Measurements from ENCODE around the gene ATF6B. TPM values are rescaled to one million over a fixed set of nuclear protein-coding genes. Genes with fewer than 3 reads are reported as not detected.

The ATF6B gene
- total and polyA plus RNA-seq, 2 of the 8 experiments (the other 6 are each of a cell fraction or from before 2014, with no cell fraction given), result 38.1 to 42.2 TPM

DNA sequence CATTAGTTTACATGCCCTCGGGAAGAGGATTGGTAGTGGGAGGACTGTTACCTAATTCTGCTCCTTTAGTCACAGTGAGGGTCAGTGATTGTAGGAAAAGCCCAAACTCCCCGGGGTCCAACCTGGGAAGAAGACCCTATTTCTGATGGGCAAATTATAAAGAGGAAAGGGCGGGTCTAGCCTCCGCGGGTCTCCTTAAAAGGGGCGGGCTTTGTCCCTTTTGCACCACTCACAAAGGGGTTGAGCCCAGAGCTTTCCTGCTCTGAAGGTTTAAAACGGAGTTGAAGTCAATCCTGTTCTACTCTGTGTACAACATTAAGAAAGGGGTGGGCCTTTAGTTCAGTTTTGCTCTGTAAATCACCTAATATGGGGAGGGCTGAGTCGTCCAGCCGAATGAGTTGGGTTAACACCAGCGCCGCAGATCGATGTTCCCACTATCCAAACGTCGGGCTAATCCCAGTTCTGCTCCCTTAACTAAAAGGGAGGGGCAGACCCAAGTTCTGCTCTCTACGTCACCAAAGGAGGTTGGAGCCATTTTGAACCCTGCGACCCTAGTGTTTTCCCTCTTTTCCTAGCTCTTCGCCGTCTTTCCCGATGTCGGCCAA is 49.2 kb upstream of the ATF6B start:
- peak overlapping the region; percentile 95; the same call in 1 of the 2 replicates for H4K8ac ChIP-seq (ENCODE audit: extremely low read depth, insufficient read depth, low read length)
- H4K5ac ChIP-seq (ENCODE audit: insufficient read length, low read depth, low read length), result peak overlapping the region; percentile 79
- DNase-seq (ENCODE audit: low read depth in 1 of 2, low spot score in 2 of 2) (peak in 1 of 2 experiments; percentile 90), FAIRE-seq (no peak)
- H3K56ac ChIP-seq (replicated peaks; ENCODE audit: insufficient read length, low read depth, low read length), result peak overlapping the region; percentile 26
- H3K79me1 ChIP-seq (ENCODE audit: low read depth, low read length), result peaks cover 9% of the 10 kb centered on the region; the same call in 1 of the 2 replicates
- ChIA-PET CTCF (ENCODE audit: partially characterized antibody) (interaction anchor here (0.6 to 2.4 kb wide), 6 partner anchors 11 to 59 kb away, joined by 3 to 10 read pairs (median 3); no protein-coding TSS in a partner anchor), POLR2A (ENCODE audit: partially characterized antibody) (interaction anchor here (0.6 to 7.9 kb wide), 16 partner anchors 8 to 794 kb away, joined by 3 to 194 read pairs (median 6); partner anchors contain the start of genes ATF6B, EGFL8, FKBPL and GPSM3)
- H2BK15ac ChIP-seq (ENCODE audit: low read length), result no peak overlapping the region
- no peaks in the 10 kb centered on the region for H3K9me3 ChIP-seq (ENCODE audit: insufficient read depth in 2 of 2, low read depth in 1 of 2, low read length in 1 of 2)
- H3K14ac ChIP-seq (ENCODE audit: insufficient read length), result no peak overlapping the region
- H3K23ac ChIP-seq (ENCODE audit: insufficient read length), result no peak overlapping the region
- peaks cover 2 to 19% (median 9%) of the 10 kb centered on the region in 4 experiments; a peak in 7 of 8 replicates for H3K36me3 ChIP-seq (ENCODE audit: control insufficient read depth in 2 of 4, insufficient read depth in 4 of 4, low read length in 3 of 4)
- peak overlapping the region; percentile 67 to 96 (median 86) for H3K9ac ChIP-seq (replicated peaks in 1 of 4; ENCODE audit: extremely low read depth in 1 of 4, low read depth in 3 of 4, low read length in 3 of 4)
- no peak overlapping the region for H2AFZ ChIP-seq (ENCODE audit: low read length)
- H4K91ac ChIP-seq (replicated peaks; ENCODE audit: insufficient read length, low read length), result peak overlapping the region; percentile 73
- peaks cover 26% of the 10 kb centered on the region for H3K23me2 ChIP-seq (ENCODE audit: low read depth, low read length)
- peak overlapping the region; percentile 91 to 99 (median 95) for H3K4me3 ChIP-seq (ENCODE audit: extremely low read depth in 1 of 4, insufficient read depth in 2 of 4, low read depth in 3 of 4, low read length in 4 of 4)
- H2BK12ac ChIP-seq (ENCODE audit: low read depth, low read length), result peak overlapping the region; percentile 91; the same call in 1 of the 2 replicates
- peak overlapping the region; percentile 11 for H3K4ac ChIP-seq (replicated peaks; ENCODE audit: insufficient read length, low read depth, low read length)
- H2BK120ac ChIP-seq (replicated peaks; ENCODE audit: low read depth, low read length), result no peak overlapping the region
- H2BK20ac ChIP-seq (ENCODE audit: low read length), result no peak overlapping the region
- peak overlapping the region; percentile 97 for H3K18ac ChIP-seq (ENCODE audit: extremely low read depth, low read length)
- H3K4me1 ChIP-seq (replicated peaks in 1 of 4; ENCODE audit: control insufficient read depth in 3 of 4, insufficient read depth in 4 of 4, low read length in 3 of 4), result peaks cover 5 to 21% (median 9%) of the 10 kb centered on the region in 4 experiments; a peak in 6 of 7 replicates
- peaks cover 13 to 47% of the 10 kb centered on the region in 2 experiments for H3K79me2 ChIP-seq (ENCODE audit: control insufficient read depth in 1 of 2, insufficient read depth in 2 of 2, low read length in 2 of 2)
- H3K27ac ChIP-seq (ENCODE audit: low read depth, low read length), result peak overlapping the region; percentile 95
- H4K20me1 ChIP-seq (replicated peaks in 1 of 2; ENCODE audit: control insufficient read depth in 1 of 2, insufficient read depth in 2 of 2, low read length in 2 of 2), result peaks cover 3 to 6% of the 10 kb centered on the region in 2 experiments
- H3K27me3 ChIP-seq (replicated peaks in 1 of 4; ENCODE audit: control insufficient read depth in 3 of 4, extremely low read depth in 1 of 4, insufficient read depth in 3 of 4, low read length in 3 of 4), result no peaks in the 10 kb centered on the region
- peak overlapping the region; percentile 99 to 100 for H3K4me2 ChIP-seq (ENCODE audit: insufficient read depth in 1 of 2, low read depth in 2 of 2, low read length in 2 of 2)
- WGBS, 2 experiments (ENCODE audit: extremely low coverage in 1 of 2, insufficient coverage in 1 of 2, insufficient read length in 1 of 2, insufficient replicate concordance in 2 of 2, low coverage in 1 of 2, low lambda C conversion rate in 2 of 2, missing lambda C conversion rate in 1 of 2), result 0% methylated on average over 15 of the region's 20 CpGs; no CpG with 5 or more reads in 1 of the 2 experiments
- peak overlapping the region; percentile 97 for H2BK5ac ChIP-seq (ENCODE audit: low read depth, low read length)
- H2AK5ac ChIP-seq (ENCODE audit: low read depth, low read length), result peak overlapping the region; percentile 91; the same call in 1 of the 2 replicates
- peak; percentile 91 for TF ChIP-seq YY1 (IDR thresholded peaks at IDR 0.05; ENCODE audit: low read depth, low read length)
- TF ChIP-seq, protein P1, sequence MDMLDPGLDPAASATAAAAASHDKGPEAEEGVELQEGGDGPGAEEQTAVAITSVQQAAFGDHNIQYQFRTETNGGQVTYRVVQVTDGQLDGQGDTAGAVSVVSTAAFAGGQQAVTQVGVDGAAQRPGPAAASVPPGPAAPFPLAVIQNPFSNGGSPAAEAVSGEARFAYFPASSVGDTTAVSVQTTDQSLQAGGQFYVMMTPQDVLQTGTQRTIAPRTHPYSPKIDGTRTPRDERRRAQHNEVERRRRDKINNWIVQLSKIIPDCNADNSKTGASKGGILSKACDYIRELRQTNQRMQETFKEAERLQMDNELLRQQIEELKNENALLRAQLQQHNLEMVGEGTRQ (IDR thresholded peaks at IDR 0.05; ENCODE audit: low read length), result no peak
- TF ChIP-seq SRF (IDR thresholded peaks at IDR 0.05; ENCODE audit: low read depth, low read length), result 0 out of 2 replicates have a peak, but pooled peaks have one; percentile 12
- no peak for TF ChIP-seq RAD21 (IDR thresholded peaks at IDR 0.05 in 1 of 2, conservative IDR thresholded peaks at IDR 0.05 in 1 of 2; ENCODE audit: low read depth in 2 of 2, low read length in 2 of 2)
- no peak; the same call in 1 of the 2 replicates for TF ChIP-seq RBBP5 (IDR thresholded peaks at IDR 0.05; ENCODE audit: borderline replicate concordance, low read depth, low read length)
- TF ChIP-seq CREB1 (IDR thresholded peaks at IDR 0.05), result peak; percentile 87
- TF ChIP-seq BRCA1 (IDR thresholded peaks at IDR 0.05; ENCODE audit: low read depth, low read length), result no peak
- TF ChIP-seq GABPA (IDR thresholded peaks at IDR 0.05; ENCODE audit: borderline replicate concordance, insufficient read depth, low read length), result no peak
- TF ChIP-seq KDM1A (IDR thresholded peaks at IDR 0.05; ENCODE audit: borderline replicate concordance, low read length), result no peak
- TF ChIP-seq TCF12 (IDR thresholded peaks at IDR 0.05; ENCODE audit: low read depth, low read length), result no peak
- no peak for TF ChIP-seq KDM5A (IDR thresholded peaks at IDR 0.05; ENCODE audit: low read length)

Measured in H1 (cell line).